ENCODE data around the gene PAQR5.
"Not testable (repeated sequence)": the region's sequence is repeated elsewhere in the genome, so short reads cannot be mapped to it uniquely, and the experiment has no call there.

PAQR5 gene

DNA sequence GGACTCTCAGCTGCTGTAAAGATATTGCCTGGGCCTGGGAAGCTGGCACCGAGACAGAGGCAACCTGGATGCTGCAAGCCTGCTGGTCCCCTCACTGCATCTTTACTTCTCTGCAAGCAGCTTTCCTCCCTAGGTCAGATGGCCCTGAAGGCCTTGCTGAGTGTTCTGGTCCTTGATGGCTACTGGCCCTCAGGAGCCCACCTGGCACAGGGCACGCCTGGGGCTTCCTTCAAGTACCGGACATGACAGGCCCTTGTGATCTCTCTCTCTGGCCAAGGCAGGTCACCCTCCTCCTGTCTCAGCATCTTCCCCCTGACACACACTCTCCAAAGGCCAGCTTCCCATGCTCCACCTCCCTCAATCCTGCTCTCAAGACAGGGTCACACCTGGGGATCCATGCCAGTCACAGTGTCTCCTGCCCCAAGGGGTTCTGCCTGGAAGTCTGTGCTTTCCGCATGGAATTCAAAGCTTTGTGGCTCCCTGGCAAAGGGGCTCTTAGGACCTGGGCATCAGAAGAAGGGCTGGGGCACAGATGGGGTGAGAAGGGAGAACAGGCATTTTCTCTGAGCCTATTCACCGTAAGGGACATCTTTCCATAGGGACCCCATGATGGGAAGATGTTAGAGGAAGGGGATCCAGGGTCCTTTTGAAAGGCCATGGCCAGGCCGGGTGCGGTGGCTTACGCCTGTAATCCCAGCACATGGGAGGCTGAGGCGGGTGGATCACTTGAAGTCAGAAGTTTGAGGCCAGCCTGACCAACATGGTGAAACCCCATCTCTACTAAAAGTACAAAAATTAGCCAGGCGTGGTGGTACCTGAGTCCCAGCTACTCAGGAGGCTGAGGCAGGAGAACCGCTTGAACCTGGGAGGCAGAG is 4.7 kb upstream of the PAQR5 start:
- no peak for DNase-seq

DNA sequence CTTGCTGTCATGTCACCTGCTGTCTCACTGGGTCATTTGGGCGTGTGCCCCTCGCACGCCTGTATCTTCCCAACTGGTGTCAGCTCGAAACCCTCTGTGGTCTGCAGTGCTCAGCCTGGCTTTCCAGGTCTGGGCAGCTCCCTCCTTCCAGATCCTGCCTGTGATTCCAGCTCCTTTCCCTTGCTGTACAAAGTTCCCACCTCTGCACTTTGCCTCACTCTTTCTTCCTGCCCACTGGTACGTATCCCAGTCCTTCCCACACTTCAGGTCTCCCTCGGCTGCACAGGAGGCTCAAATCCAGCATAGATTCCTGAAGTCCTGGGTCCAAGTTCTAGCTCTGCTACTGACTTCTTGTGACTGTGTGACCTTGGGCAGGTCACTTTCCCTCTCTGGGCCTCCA is 2.1 kb upstream of the PAQR5 start:
- no peak for DNase-seq

DNA sequence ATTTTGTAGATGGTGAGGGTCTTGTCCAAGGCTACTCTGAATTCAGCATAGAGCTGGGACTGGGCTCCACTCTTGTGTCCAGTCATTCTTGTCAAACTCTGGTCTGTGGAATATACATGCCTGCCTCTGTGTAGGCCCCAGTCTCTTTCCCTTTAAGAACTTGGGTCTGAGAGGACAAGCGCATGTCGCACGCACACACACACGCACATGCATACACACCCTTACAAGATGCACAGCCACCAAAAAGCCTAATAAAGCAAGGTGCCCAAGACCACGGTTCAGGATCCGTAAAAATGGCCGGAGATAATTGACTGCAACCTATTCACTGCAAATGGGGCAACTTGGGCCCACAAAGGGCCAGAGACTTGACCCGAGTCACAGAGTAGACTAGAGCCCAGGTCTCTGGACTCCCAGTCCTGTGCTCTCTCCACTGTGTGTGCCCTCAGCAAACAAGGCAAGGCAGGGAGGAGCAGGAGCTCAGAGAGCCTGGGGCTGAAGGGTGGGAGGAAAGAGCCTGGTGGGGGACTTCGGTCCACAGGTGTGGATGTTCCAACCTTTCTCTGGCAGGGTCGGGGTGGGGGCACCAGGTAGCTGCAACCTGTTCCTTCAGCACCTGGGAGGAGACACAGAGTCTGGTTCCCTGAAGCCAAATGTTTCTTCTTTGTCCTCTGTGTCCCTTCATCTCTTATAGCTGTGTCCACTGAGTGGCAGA is 914 bp upstream of the PAQR5 start:
- DNase-seq: no peak

DNA sequence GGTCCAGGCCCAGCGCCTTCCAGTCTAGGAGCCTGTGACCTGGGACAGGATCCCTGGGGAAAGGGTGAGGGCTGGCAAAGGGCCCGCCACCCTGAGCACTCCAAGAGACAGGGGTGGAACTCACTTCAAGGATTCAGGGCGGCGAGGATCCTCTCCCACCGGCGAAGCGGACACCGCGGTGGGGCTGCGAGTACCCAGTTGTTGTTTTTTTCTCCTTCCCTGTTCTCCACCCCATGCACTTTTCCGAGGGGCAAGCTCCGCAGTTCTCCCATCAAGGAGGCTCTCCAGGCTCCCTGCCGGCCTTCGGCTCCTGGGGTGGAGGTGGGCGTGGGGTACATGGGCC is 387 bp upstream of the PAQR5 start:
- no peak for DNase-seq

DNA sequence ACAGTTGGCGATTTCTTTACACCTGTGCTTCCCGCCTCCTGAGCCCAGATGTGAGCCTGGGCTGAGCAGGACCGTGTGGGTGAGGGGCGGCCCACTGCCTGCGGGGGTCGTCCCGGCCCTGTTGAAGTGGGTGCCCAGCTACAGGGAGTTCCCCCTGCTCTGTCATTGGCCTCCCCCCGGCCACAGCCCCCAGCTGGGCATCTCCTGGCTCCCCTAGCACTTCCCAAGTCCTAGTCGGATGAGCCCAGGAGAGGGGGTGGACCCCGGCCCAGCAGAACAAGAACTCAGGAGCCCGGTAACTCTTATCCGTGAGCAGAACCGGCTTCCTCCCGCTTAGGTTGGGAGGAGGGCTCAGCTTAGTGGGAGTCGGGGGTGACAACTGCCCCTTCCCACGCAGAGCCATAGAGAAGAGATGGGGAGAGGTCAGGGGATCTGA is 757 bp downstream of the PAQR5 start:
- DNase-seq: no peak

DNA sequence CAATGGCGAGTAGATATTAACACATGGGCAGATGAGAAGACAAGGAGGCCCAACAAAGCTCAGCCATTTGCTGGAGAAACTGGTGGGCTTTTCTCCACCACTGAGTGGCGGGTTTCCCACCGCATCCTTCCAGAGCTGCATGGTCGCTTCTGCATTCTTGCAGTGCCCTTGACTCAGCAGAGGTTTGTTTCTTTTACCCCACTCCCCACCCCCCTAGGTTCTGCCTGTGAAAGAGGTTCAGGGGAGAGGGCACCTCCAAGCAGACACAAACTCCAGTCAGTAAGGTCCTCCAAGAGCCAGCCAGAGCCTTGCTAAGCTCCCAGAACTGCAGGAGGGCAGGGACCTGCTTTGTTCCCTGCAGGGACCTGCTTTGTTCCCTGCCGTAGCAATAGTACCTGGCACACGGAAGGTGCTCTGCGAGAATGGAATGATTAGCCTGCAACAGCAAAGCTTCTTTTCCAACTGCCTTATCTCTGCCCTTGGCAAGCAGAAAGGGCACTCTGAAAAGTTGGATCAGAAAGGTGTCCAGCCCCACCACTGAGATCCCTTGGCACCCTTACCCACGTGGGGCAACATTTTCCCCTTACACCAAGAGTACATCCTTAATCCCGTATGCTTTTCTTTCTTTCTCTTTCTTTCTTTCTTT is 1.4 kb downstream of the PAQR5 start:
- DNase-seq: no peak

DNA sequence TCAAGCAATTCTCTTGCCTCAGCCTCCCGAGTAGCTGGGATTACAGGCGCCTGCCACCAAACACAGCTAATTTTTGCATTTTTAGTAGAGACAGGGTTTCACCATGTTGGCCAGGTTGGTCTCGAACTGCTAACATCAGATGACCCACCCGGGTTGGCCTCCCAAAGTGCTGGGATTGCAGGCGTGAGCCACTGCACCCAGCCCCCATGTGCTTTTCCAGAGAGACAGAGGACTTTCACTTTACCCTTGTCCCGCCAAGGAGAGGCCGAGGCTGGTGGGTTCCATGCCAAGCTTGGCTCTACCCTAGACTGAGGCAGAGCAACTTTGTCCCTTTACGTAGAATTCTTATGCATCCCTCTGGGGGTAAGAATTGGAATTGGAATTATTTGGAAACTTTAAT is 2.4 kb downstream of the PAQR5 start:
- not testable (repeated sequence) for DNase-seq

DNA sequence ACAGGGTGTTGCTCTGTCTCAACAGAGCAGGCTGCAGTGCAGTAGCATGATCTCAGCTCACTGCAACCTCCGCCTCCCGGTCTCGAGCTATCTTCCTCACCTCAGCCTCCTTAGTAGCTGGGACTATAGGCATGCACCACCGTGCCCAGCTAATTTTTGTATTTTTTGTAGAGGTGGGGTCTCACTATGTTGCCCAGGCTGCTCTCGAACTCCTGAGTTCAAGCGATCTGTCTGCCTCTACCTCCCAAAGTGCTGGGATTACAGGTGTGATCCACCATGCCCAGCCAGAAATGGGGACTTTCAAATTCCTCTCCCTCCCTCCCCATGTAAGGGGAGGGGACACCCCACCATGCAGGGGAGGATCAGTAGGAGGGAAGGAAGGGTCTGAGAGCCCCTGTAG is 3.4 kb downstream of the PAQR5 start:
- not testable (repeated sequence) for DNase-seq

DNA sequence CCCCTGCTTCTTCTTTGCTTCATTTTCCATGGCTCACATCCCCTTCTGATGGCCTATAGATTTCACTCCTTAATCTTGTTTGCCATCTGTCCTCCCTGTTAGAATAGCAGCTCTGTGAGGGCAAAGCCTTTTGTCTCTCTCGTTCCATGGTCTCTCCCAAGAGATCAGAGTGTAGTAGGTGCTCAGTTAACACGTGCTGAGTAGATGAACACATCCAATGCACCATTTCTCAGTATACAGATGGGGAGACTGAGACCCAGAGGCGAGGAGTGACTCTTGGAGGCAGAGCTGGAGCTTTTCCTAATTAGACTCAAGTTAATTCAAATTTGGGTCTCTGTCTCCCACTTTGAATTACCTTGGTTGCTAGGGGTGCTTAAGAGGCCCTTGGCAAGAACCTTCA is 4.2 kb downstream of the PAQR5 start:
- no peak for DNase-seq

DNA sequence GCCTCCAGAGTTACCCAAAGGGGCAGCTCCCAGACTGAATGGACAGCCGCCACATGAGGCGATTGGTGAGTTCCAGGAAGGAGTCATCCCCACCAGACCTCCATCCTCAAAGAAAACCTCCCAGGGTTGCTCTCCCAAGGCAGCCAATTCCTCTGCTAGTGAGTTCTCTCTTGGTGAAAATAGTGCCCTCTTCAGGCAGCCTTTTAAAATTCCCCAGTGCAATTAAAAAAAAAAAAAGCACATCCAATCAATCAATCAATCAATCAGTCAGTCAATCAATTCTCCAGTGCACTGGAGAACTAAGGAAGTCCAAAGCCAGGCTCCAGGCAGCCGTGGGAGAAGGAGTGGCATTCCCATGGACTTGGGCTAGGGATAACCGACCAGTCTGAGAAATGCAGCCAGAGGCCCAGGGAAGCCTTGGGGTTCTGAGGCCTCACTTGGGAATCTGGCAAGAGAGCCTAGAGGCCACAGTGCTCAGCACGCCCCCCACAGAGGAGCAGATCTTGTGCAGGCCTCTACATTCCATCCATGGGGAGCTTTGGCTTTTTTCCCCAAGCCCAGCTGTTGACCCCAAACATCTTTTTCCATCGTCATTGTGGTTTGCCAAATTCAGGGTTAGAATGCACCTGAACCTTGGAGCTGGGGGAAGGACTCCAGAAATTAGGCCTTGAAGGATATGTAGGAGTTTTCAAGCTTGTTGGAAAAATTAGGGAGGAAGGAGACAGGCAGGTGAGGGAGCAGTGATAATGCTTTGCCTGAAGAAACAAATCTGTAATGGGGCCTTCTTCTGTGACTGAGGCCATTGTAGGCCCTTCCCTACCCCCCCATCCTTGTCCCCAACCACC is 4.8 kb downstream of the PAQR5 start:
- no peak for DNase-seq

DNA sequence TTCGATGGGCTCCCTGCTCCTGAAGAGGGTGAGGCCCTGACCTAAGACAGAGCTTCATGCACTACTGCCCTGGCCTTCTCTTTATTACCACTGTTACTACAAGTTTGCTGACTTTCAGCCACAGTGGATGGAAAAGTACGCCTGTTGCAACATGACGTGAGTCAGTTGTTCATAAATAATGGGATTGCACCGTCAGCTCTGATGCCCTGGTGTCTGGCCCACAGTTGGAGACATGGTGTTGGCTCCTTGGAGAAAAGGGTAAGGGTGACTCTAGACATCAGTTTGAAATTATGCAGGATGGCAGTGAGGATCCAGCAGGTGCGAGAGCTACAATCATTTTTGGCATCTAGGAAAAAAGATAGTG is 5.5 kb downstream of the PAQR5 start:
- DNase-seq: no peak

DNA sequence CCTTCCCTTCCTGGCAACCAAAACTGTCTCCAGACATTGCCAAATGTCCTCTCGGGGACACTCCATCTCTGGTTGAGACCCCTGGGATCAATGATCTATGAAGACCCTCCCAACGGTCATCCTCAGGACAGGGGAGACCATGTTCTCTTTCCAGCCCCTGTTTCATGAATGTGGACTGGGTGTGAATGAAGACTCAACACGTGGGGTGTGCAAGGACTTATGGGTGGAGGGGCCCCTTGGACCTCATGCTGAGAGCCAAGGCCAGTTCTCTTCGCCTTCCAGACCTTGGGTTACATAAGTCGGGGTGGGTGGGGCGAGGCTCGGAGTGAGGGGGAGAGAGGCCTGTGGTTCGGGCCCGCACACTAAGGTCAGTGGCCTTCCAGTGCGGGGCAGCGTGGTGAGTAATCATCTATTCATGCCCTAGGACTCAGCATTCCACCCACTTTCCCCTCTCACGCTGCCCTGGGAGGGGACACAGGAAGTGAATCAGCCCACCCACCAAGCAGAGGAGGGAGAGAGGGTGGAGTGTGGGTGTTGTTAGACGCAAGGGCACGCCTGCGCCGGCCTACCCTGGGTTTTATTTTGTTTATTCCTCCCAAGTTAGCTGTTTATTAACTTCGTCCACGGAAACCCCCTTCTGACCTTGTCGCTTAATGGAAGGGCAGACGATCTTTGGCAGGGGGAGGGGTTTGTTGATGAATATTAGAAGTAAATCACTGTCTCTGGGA is 6.7 kb downstream of the PAQR5 start:
- DNase-seq: no peak

DNA sequence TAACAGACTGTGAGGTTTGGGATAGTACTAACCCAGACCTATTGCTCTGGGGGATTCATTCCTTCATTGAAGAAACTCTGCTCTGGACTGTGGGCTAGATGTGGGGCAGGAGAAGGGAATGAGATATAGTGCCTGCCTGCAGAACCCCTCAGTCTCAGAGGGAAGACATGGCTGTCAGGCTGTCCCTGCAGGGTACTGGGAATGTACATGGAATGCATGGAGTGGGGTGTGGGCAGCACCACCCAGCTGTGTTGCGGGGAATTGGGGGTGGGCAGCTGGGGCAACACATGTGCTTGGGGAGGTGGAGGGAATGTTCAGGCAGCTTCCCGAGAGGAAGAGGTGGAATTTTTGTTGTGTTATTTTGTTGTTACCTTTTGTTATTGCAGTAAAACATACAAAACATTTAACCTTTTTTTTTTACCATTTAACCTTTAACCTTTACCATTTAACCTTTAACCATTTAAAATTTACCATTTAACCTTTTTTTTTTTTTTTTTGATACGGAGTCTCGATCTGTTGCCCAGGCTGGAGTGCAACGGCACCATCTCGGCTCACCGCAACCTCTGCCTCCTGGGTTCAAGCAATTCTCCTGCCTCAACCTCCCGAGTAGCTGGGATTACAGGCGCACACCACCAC is 7.3 kb downstream of the PAQR5 start:
- DNase-seq: no peak

DNA sequence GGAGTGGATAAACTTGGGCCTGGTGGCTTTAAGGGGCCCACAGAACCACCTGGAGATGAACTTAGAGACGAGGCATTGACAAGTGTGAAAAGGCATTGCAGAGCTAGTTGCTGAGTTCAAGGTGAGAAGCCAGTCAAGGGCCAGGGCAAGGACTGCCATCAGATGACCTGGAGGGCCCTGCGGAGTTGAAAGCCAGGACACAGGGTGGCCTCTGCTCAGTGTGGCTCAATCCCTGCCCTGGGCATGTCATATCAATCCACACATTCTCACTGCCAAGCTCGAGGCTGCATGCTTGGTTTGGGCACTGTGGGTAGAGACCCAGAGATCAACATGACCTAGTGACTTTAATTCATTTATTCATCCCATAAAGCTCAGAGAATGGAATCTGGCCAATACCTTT is 9.2 kb downstream of the PAQR5 start:
- DNase-seq: no peak

DNA sequence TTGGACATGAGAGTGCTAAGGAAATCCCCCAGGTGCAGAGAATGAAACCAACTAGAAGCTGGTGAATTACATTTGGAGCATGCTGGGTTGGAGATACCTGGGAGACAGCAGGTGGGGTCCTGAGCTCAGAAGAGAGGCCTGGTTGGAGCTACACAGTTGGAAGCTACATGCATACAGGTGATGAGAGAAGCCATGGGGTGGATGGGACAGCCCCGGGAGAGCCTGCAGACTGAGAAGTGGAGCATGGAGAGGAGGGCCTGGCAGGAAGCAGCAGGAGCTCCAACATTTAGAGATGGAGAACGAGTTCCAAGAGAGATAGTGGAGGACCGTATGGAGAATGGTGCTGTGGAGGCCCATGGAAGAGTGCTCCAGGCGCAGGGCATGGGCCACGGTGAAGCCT is 10.2 kb downstream of the PAQR5 start:
- no peak for DNase-seq

DNA sequence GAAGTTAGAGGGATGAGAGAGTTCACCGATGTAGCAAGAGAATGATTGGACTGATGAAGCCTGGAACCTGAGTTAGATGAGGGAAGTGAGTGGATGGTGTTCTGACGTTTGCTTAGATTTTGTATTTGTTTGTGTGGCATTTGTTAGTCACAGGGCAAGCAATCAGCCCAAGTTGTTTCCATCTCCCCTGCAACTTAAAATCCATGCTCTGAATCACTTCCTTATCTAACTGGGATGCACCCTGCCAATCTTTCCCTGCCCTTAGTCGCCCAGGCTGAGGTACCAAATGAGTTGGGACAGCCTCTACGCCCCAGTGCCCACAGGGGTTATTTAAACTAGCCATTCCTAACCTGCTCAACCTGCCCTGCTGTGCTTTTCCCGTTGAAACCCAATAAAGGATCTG is 12.6 kb downstream of the PAQR5 start:
- no peak for DNase-seq

DNA sequence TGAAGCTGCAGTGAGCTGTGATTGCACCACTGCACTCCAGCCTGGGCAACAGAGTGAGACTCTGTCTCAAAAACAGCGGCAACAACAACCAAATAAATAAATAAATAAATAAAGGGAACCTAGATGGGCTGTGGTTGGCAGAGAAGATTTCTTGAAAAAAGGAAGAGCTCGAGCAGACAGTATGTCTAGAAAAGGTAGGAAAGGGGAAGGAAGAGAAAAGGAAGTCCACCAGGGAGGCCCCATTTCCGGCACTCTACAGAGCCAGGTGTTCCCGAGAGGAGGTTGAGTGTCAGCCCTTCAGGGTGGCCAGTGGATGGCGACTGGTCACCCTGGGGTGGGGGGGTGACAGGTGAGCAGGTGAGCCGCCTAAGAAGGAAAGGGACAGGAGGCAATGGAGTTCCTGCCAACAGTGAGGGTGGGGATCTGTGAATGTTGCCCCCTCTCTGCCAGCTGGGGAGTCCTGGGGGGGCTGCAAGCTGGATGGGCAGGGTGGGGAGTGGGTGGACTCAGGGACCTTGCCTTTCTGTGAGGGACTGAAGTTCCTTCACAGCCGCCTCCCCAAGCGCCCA is 14.8 kb downstream of the PAQR5 start:
- DNase-seq: no peak

DNA sequence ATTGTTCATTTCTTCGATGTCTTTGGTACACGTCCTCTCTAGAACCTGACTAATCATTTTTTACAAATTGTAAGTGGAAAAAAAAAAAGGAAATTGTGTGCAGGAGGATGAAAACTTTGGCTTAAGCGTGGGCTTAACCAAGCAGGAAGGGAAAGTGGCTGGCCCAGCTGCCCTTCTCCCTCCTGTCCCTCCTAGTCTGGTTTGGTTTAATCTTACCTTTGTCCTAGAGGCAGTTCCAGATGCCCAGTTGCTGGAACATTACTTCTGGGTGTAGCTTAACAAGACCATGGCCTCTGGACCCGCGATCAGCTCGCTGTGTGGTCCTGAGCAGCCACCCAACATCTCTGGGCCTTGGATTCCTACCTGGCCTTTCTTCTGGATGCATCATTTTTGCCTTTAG is 15.4 kb downstream of the PAQR5 start:
- DNase-seq: no peak

DNA sequence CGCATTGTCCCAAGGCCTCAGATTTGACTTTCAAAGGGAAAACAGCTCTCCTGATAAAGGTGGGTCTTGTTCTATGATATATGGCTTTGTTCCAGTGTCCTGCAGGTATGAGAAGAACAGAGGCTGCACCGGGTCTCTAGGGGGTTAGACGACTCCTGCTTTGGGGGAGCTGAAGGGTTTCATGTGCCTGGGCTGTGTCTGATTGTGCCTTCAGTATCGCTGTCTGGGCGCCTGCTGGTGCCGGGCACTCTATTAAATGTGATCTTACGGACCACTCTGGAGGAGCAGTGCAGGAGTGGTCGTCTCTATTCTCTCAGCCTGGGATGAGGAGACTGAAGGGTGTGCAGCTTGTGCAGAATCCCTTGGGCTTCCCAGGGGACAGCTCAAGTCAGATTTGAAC is 16.0 kb downstream of the PAQR5 start:
- no peak for DNase-seq

DNA sequence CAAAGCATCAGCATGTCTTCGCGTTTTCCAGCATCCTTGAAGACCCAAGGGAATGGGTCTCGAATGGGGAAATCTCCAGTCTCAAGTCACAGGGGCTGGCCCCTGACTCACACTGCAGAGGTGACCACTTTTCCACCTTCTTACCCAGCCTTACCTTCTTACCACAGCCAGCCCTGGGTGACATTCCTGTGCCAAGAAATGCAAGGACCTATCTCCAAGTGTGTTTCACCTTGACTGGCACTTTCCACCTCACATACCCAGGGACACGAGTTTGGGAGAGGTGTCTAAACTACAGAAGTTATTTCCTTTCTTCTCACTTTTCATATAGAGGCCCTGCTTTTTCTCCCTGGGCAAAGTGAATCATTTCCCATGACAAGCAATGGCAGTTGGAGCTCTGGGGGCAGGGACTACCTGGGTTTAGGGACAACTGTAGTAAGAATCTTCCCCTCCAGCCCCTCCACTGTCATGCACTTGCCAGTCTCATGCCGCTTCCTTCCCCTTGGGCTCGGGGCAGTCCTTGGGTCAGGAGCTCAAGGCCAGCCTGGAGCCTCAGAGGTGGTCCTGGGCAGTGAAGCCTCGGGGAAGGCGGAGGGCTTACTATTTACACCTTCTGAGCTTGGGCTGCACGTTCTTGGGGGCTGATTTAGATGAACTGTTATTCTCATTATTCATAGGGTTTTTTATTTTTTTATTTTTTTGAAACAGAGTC is 16.8 kb downstream of the PAQR5 start:
- DNase-seq: no peak

DNA sequence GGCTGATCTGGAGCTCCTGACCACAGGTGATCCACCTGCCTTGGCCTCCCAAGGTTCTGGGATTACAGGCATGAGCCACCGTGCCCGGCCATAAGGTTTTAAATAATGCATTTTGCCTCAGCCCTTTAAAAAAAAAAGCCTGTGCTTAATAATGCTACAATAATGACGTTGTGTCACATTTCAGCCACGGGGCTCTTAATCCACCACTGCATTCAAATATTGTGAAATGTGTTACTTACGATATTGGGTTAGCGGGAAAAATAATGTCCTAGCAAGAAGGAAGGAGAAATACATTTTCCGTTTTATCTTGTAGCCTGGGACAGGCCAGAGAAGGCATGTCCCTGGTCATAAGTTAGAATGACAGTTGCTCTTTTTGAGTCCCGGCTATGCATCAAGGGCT is 17.6 kb downstream of the PAQR5 start:
- no peak for DNase-seq

Data from stimulated activated naive CD4-positive, alpha-beta T cell (primary cell).